GM21360 (cell line): ENCODE data around the gene APOC3.

Experiments used
- ATAC-seq: cut with Tn5 transposase; IDR thresholded peaks from one replicate; pipeline ENCODE4 v1.9.1; 2021; ENCODE audit warnings: mild to moderate bottlenecking, moderate library complexity; ENCODE audit not compliant: unreplicated experiment

The APOC3 gene

GRCh38 chr11:116869610-116870009, 39.9 kb downstream of the APOC3 start:
- no peak for ATAC-seq

GRCh38 chr11:116870054-116870453, 40.3 kb downstream of the APOC3 start:
- ATAC-seq: no peak

- no peak for ATAC-seq
These were observed 41.5 kb downstream of the APOC3 start for GRCh38 chr11:116871248-116871647.

- ATAC-seq: no peak
These were observed 43.7 kb downstream of the APOC3 start for GRCh38 chr11:116873381-116873780.

- ATAC-seq: no peak
These were observed 44.5 kb downstream of the APOC3 start for GRCh38 chr11:116874251-116874650.

- ATAC-seq: no peak
These were observed 45.5 kb downstream of the APOC3 start for GRCh38 chr11:116875194-116875593.

- ATAC-seq: no peak
These were observed 46.9 kb downstream of the APOC3 start for GRCh38 chr11:116876656-116877055.

GRCh38 chr11:116879800-116880625, 50.3 kb downstream of the APOC3 start:
- no peak for ATAC-seq

GRCh38 chr11:116881143-116881542, 51.4 kb downstream of the APOC3 start:
- no peak for ATAC-seq

GRCh38 chr11:116882386-116882785, 52.7 kb downstream of the APOC3 start:
- ATAC-seq: no peak
